Uterus (tissue), 2 donors: ENCODE results near the gene EGFL8.

ENCODE experiments used
- CTCF ChIP-seq, 4 experiments: fragments of 200-600 bp in 2 of 4; fragments of 450-650 bp in 2 of 4; sonication (generic) in 2 of 4; IDR thresholded peaks; one replicate each; pipeline ENCODE4 v1.5.1; 2016 to 2019; ENCODE audit warnings: antibody characterized with exemption in 4 of 4, mild to moderate bottlenecking in 2 of 4, moderate library complexity in 1 of 4
- POLR2A ChIP-seq, 2 donors: fragments of 450-650 bp; IDR thresholded peaks; one replicate each; pipeline ENCODE4 v1.6.1; 2016; ENCODE audit warnings: antibody characterized with exemption in 2 of 2, mild to moderate bottlenecking in 1 of 2, moderate library complexity in 1 of 2

- TF ChIP-seq POLR2A (IDR thresholded peaks at IDR 0.05) = no peak
- no peak for TF ChIP-seq CTCF (IDR thresholded peaks at IDR 0.05)
Measured at GRCh38 chr6:32187009-32187709, 22.8 kb downstream of the EGFL8 start.
